ENCODE measurements around the gene SCP2. TPM values are rescaled to one million over a fixed set of nuclear protein-coding genes. Genes with fewer than 3 reads are reported as not detected.
A peak's percentile ranks its signal among the peaks of the same experiment; 100 is the strongest.

Gene SCP2
- total RNA-seq, 1 donor from 2014 or later, result 89.8 TPM

GRCh38 chr1:52938183-52938451 is 11.0 kb downstream of the SCP2 start:
- Histone ChIP-seq H3K4me1 (ENCODE audit: insufficient read depth, low read length) (no peaks in the 10 kb centered on the region), H3K9me3 (ENCODE audit: insufficient read depth, low read depth, low read length) (no peaks in the 10 kb centered on the region), H3K27me3 (ENCODE audit: insufficient read depth, low read length) (no peaks in the 10 kb centered on the region), H3K9ac (ENCODE audit: low read length) (no peak overlapping the region), H4K20me1 (ENCODE audit: insufficient read depth, low read length) (no peaks in the 10 kb centered on the region), H3K79me2 (ENCODE audit: insufficient read depth, low read length) (no peaks in the 10 kb centered on the region), H3K27ac (ENCODE audit: low read depth, low read length) (no peak overlapping the region), H3K36me3 (ENCODE audit: insufficient read depth, low read length) (no peaks in the 10 kb centered on the region), H3K4me2 (ENCODE audit: low read length) (no peak overlapping the region), H3K4me3 (ENCODE audit: insufficient read depth, low read depth, low read length) (no peak overlapping the region), H2AFZ (ENCODE audit: low read depth, low read length) (no peak overlapping the region)
- no peak overlapping the region for H3K4me3 Mint-ChIP-seq (ENCODE audit: unreplicated experiment)
- peaks cover 4% of the 10 kb centered on the region for H3K4me1 Mint-ChIP-seq (ENCODE audit: low read depth, unreplicated experiment)
- DNase-seq (ENCODE audit: low read depth), result no peak
- TF ChIP-seq CTCF (IDR thresholded peaks at IDR 0.05; ENCODE audit: insufficient read depth, low read depth, low read length) (no peak), EZH2 (IDR thresholded peaks at IDR 0.05; ENCODE audit: insufficient read depth, low read length) (no peak)
- peaks cover 2% of the 10 kb centered on the region for H3K9me3 Mint-ChIP-seq (ENCODE audit: unreplicated experiment)
- no peak overlapping the region for H3K27ac Mint-ChIP-seq (ENCODE audit: unreplicated experiment)
- FAIRE-seq, result no peak
- H3K27me3 Mint-ChIP-seq (ENCODE audit: low read depth, unreplicated experiment), result peaks cover 2% of the 10 kb centered on the region
- H3K36me3 Mint-ChIP-seq (ENCODE audit: low read depth, unreplicated experiment), result no peaks in the 10 kb centered on the region

GRCh38 chr1:52943876-52944416 is 16.9 kb downstream of the SCP2 start:
- DNase-seq (ENCODE audit: low read depth), result no peak
- H3K9me3 Mint-ChIP-seq (ENCODE audit: unreplicated experiment), result peaks cover 2% of the 10 kb centered on the region
- Histone ChIP-seq H3K4me1 (ENCODE audit: insufficient read depth, low read length) (no peaks in the 10 kb centered on the region), H4K20me1 (ENCODE audit: insufficient read depth, low read length) (no peaks in the 10 kb centered on the region), H3K36me3 (ENCODE audit: insufficient read depth, low read length) (no peaks in the 10 kb centered on the region), H3K9ac (ENCODE audit: low read length) (no peak overlapping the region), H3K4me3 (ENCODE audit: insufficient read depth, low read depth, low read length) (no peak overlapping the region), H3K79me2 (ENCODE audit: insufficient read depth, low read length) (no peaks in the 10 kb centered on the region), H3K27me3 (ENCODE audit: insufficient read depth, low read length) (no peaks in the 10 kb centered on the region), H3K9me3 (ENCODE audit: insufficient read depth, low read depth, low read length) (no peaks in the 10 kb centered on the region), H3K27ac (ENCODE audit: low read depth, low read length) (no peak overlapping the region), H3K4me2 (ENCODE audit: low read length) (no peak overlapping the region), H2AFZ (ENCODE audit: low read depth, low read length) (no peak overlapping the region)
- no peak overlapping the region for H3K4me3 Mint-ChIP-seq (ENCODE audit: unreplicated experiment)
- peaks cover 3% of the 10 kb centered on the region for H3K36me3 Mint-ChIP-seq (ENCODE audit: low read depth, unreplicated experiment)
- TF ChIP-seq EZH2 (IDR thresholded peaks at IDR 0.05; ENCODE audit: insufficient read depth, low read length) (no peak), CTCF (IDR thresholded peaks at IDR 0.05; ENCODE audit: insufficient read depth, low read depth, low read length) (no peak)
- H3K27me3 Mint-ChIP-seq (ENCODE audit: low read depth, unreplicated experiment), result no peaks in the 10 kb centered on the region
- no peak overlapping the region for H3K27ac Mint-ChIP-seq (ENCODE audit: unreplicated experiment)
- FAIRE-seq, result no peak
- H3K4me1 Mint-ChIP-seq (ENCODE audit: low read depth, unreplicated experiment), result peaks cover 4% of the 10 kb centered on the region

GRCh38 chr1:52944566-52944965 is 17.5 kb downstream of the SCP2 start:
- DNase-seq (ENCODE audit: low read depth) (no peak), FAIRE-seq (no peak)
- Histone ChIP-seq H4K20me1 (ENCODE audit: insufficient read depth, low read length) (no peaks in the 10 kb centered on the region), H3K36me3 (ENCODE audit: insufficient read depth, low read length) (no peaks in the 10 kb centered on the region), H2AFZ (ENCODE audit: low read depth, low read length) (no peak overlapping the region), H3K9ac (ENCODE audit: low read length) (no peak overlapping the region), H3K27ac (ENCODE audit: low read depth, low read length) (no peak overlapping the region), H3K4me3 (ENCODE audit: insufficient read depth, low read depth, low read length) (no peak overlapping the region), H3K79me2 (ENCODE audit: insufficient read depth, low read length) (no peaks in the 10 kb centered on the region), H3K4me2 (ENCODE audit: low read length) (no peak overlapping the region), H3K27me3 (ENCODE audit: insufficient read depth, low read length) (no peaks in the 10 kb centered on the region), H3K4me1 (ENCODE audit: insufficient read depth, low read length) (no peaks in the 10 kb centered on the region), H3K9me3 (ENCODE audit: insufficient read depth, low read depth, low read length) (no peaks in the 10 kb centered on the region)
- Mint-ChIP-seq H3K36me3 (ENCODE audit: low read depth, unreplicated experiment) (peaks cover 3% of the 10 kb centered on the region), H3K27ac (ENCODE audit: unreplicated experiment) (no peak overlapping the region), H3K4me3 (ENCODE audit: unreplicated experiment) (peak overlapping the region; percentile 50), H3K27me3 (ENCODE audit: low read depth, unreplicated experiment) (no peaks in the 10 kb centered on the region), H3K9me3 (ENCODE audit: unreplicated experiment) (peaks cover 6% of the 10 kb centered on the region), H3K4me1 (ENCODE audit: low read depth, unreplicated experiment) (peaks cover 4% of the 10 kb centered on the region)
- TF ChIP-seq CTCF (IDR thresholded peaks at IDR 0.05; ENCODE audit: insufficient read depth, low read depth, low read length), result no peak
- no peak for TF ChIP-seq EZH2 (IDR thresholded peaks at IDR 0.05; ENCODE audit: insufficient read depth, low read length)

Data from astrocyte (in vitro differentiated cells and primary cell).